SK-N-SH (cell line): Measurements from ENCODE around the gene LEF1. TPM values are rescaled to one million over a fixed set of nuclear protein-coding genes. Genes with fewer than 3 reads are reported as not detected.

Experiments
- CTCF ChIA-PET: fragments of 300-600, 350-600 bp; formaldehyde crosslinking; extraction: SDS; loops from one replicate; lab custom pipeline; 2021; lab: Yijun Ruan, JAX
- POLR2A ChIA-PET: fragments of 350-600 bp; sonication (Branson Sonifier 250); formaldehyde crosslinking; extraction: SDS; loops from one replicate; lab custom pipeline; 2020; ENCODE audit warnings: antibody characterized with exemption, inconsistent platforms; lab: Yijun Ruan, JAX
- DNase-seq: peaks from one replicate; pipeline ENCODE4 v3.0.0; 2012
- H2AFZ ChIP-seq: fragments of 200-600 bp; sonication (generic); 2 replicates; pipeline ENCODE4 v1.8.1; 2016; ENCODE audit warnings: antibody characterized with exemption, mild to moderate bottlenecking, low read depth
- H3F3A ChIP-seq: fragments of 200-600 bp; sonication (generic); replicated peaks from 2 replicates; pipeline ENCODE3; 2016; ENCODE audit warnings: antibody characterized with exemption, mild to moderate bottlenecking; ENCODE audit not compliant: insufficient read depth
- H3K27ac ChIP-seq, 2 experiments: fragments of 200-500 bp in 1 of 2; fragments of 200-600 bp in 1 of 2; sonication (Bioruptor generic) in 1 of 2; sonication (generic), shearing (Covaris generic) in 1 of 2; 2 replicates each; pipeline versions ENCODE4 v1.5.1 to v1.6.1; 2014 to 2016; ENCODE audit warnings: low read depth in 2 of 2, inconsistent platforms in 1 of 2, low read length in 1 of 2, mild to moderate bottlenecking in 1 of 2, mixed read lengths in 1 of 2
- H3K27me3 ChIP-seq: fragments of 200-600 bp; sonication (generic), shearing (Covaris generic); 2 replicates; pipeline ENCODE4 v1.6.1; 2016; ENCODE audit warnings: mixed run types; ENCODE audit not compliant: insufficient read depth
- H3K36me3 ChIP-seq, 2 experiments: fragments of 200-500 bp in 1 of 2; fragments of 200-600 bp in 1 of 2; sonication (Bioruptor generic) in 1 of 2; sonication (generic) in 1 of 2; replicated peaks in 1 of 2; 2 replicates each; pipeline versions ENCODE3 to v1.5.1; 2014 to 2016; ENCODE audit warnings: low read length in 1 of 2, mild to moderate bottlenecking in 1 of 2; ENCODE audit not compliant: insufficient read depth in 2 of 2, control insufficient read depth in 1 of 2
- H3K4me1 ChIP-seq, 2 experiments: fragments of 200-500 bp in 1 of 2; fragments of 200-600 bp in 1 of 2; sonication (Bioruptor generic) in 1 of 2; sonication (generic), shearing (Covaris generic) in 1 of 2; 2 replicates each; pipeline versions ENCODE4 v1.5.1 to v1.6.1; 2014 to 2016; ENCODE audit warnings: low read depth in 1 of 2, low read length in 1 of 2, mixed run types in 1 of 2; ENCODE audit not compliant: insufficient read depth in 2 of 2, control insufficient read depth in 1 of 2
- H3K4me2 ChIP-seq: fragments of 200-600 bp; sonication (generic), shearing (Covaris generic); 2 replicates; pipeline ENCODE4 v1.6.1; 2017; ENCODE audit warnings: mixed run types
- H3K4me3 ChIP-seq, 2 experiments: fragments of 200-500 bp in 1 of 2; fragments of 200-600 bp in 1 of 2; sonication (Bioruptor generic) in 1 of 2; sonication (generic), shearing (Covaris generic) in 1 of 2; 2 replicates each; pipeline versions ENCODE4 v1.5.1 to v1.8.1; 2014 to 2016; ENCODE audit warnings: low read depth in 2 of 2, inconsistent platforms in 1 of 2, low read length in 1 of 2, mild to moderate bottlenecking in 1 of 2, mixed read lengths in 1 of 2, moderate library complexity in 1 of 2
- H3K79me2 ChIP-seq: fragments of 200-600 bp; sonication (generic); 2 replicates; pipeline ENCODE4 v1.8.1; 2017; ENCODE audit warnings: mild to moderate bottlenecking; ENCODE audit not compliant: insufficient read depth
- H3K9ac ChIP-seq: fragments of 200-600 bp; sonication (generic); 2 replicates; pipeline ENCODE4 v1.6.1; 2017; ENCODE audit warnings: mixed run types
- H3K9me2 ChIP-seq: fragments of 200-600 bp; sonication (generic); 2 replicates; pipeline ENCODE4 v1.6.1; 2017; ENCODE audit warnings: mixed run types
- H3K9me3 ChIP-seq: fragments of 200-600 bp; sonication (generic); 2 replicates; pipeline ENCODE4 v1.6.1; 2017; ENCODE audit warnings: mixed run types, mild to moderate bottlenecking, moderate library complexity
- H4K20me1 ChIP-seq: fragments of 200-600 bp; sonication (generic); 2 replicates; pipeline ENCODE4 v1.6.1; 2017; ENCODE audit warnings: mild to moderate bottlenecking, mixed run types; ENCODE audit not compliant: insufficient read depth
- CHD2 ChIP-seq: fragments of 150-350 bp; IDR thresholded peaks from 2 replicates; pipeline ENCODE4 v1.6.1; 2018; ENCODE audit warnings: low read length; ENCODE audit not compliant: partially characterized antibody
- CTCF ChIP-seq: fragments of 200-600 bp; sonication (generic); IDR thresholded peaks from 2 replicates; pipeline ENCODE4 v1.6.1; 2017; ENCODE audit warnings: antibody characterized with exemption, mild to moderate bottlenecking, moderate library complexity
- FOSL2 ChIP-seq: IDR thresholded peaks from 2 replicates; pipeline ENCODE4 v1.4.0; 2012; ENCODE audit warnings: low read depth, mild to moderate bottlenecking, moderate library complexity, borderline replicate concordance
- FOXJ3 ChIP-seq: sonication (generic); formaldehyde crosslinking; IDR thresholded peaks from 2 replicates; pipeline ENCODE4 v1.5.1; 2020; ENCODE audit warnings: mild to moderate bottlenecking, missing genetic modification reagents
- FOXM1 ChIP-seq: IDR thresholded peaks from 2 replicates; pipeline ENCODE4 v1.4.0; 2012; ENCODE audit warnings: low read depth, mild to moderate bottlenecking
- GABPA ChIP-seq: IDR thresholded peaks from 2 replicates; pipeline ENCODE4 v1.4.0; 2012; ENCODE audit warnings: low read depth, mild to moderate bottlenecking
- IRF3 ChIP-seq: fragments of 150-350 bp; IDR thresholded peaks from 2 replicates; pipeline ENCODE4 v1.6.1; 2016; ENCODE audit warnings: mild to moderate bottlenecking, low read depth, low read length
- JUND ChIP-seq: IDR thresholded peaks from 2 replicates; pipeline ENCODE4 v1.4.0; 2012
- MXI1 ChIP-seq: IDR thresholded peaks from 2 replicates; pipeline ENCODE4 v1.6.1; 2012; ENCODE audit warnings: mild to moderate bottlenecking, low read depth, low read length, improper control_type of control experiment
- PBX3 ChIP-seq: IDR thresholded peaks from 2 replicates; pipeline ENCODE4; 2012
- RAD21 ChIP-seq: IDR thresholded peaks from 2 replicates; pipeline ENCODE4 v1.6.1; 2012; ENCODE audit warnings: mild to moderate bottlenecking, low read length
- RFX5 ChIP-seq: IDR thresholded peaks from 2 replicates; pipeline ENCODE4 v1.6.1; 2012; ENCODE audit warnings: mild to moderate bottlenecking, improper control_type of control experiment, low read length
- RXRA ChIP-seq: IDR thresholded peaks from 2 replicates; pipeline ENCODE4 v1.4.0; 2012; ENCODE audit warnings: low read depth, mild to moderate bottlenecking, borderline replicate concordance
- SMC3 ChIP-seq: IDR thresholded peaks from 2 replicates; pipeline ENCODE4 v1.6.1; 2012; ENCODE audit warnings: low read depth, low read length, improper control_type of control experiment
- TCF12 ChIP-seq: IDR thresholded peaks from 2 replicates; pipeline ENCODE4 v1.4.0; 2012
- TEAD4 ChIP-seq: IDR thresholded peaks from 2 replicates; pipeline ENCODE4 v1.4.0; 2012; ENCODE audit warnings: mild to moderate bottlenecking, borderline replicate concordance; ENCODE audit not compliant: insufficient read depth
- YY1 ChIP-seq: IDR thresholded peaks from 2 replicates; pipeline ENCODE4 v1.4.0; 2012; ENCODE audit warnings: low read depth, mild to moderate bottlenecking
- ZBTB33 ChIP-seq: IDR thresholded peaks from 2 replicates; pipeline ENCODE4 v1.4.0; 2012; ENCODE audit warnings: low read depth, borderline replicate concordance
- WGBS: methylation state at CpG from one replicate; pipeline ENCODE4 v1.1.6; 2017; ENCODE audit warnings: low lambda C conversion rate; 5-methylcytosine and 5-hydroxymethylcytosine counted together
- polyA plus RNA-seq, 3 experiments: library from polyadenylated mRNA; depleted of rRNA; stranded (reverse); fragments of >200 nt; gene quantifications; 2 replicates each; pipeline ENCODE4 v1.2.3, GENCODE V29; 2012

Gene LEF1
- polyA plus RNA-seq, 1 of the 3 experiments (the other 2 are of a cell fraction): 0.36 TPM

- Histone ChIP-seq H3K4me2 (no peak overlapping the region), H3K9me2 (no peaks in the 10 kb centered on the region), H3K27me3 (peaks cover 19% of the 10 kb centered on the region), H3K4me3 (no peak overlapping the region), H4K20me1 (no peaks in the 10 kb centered on the region), H3K27ac (no peak overlapping the region), H3K4me1 (no peaks in the 10 kb centered on the region), H3K9ac (no peak overlapping the region), H3F3A (no peaks in the 10 kb centered on the region), H3K9me3 (no peaks in the 10 kb centered on the region), H3K36me3 (no peaks in the 10 kb centered on the region), H3K79me2 (no peaks in the 10 kb centered on the region), H2AFZ (no peak overlapping the region)
- ChIA-PET CTCF (no interaction called here), POLR2A (no interaction called here)
- TF ChIP-seq FOSL2 (no peak), TEAD4 (no peak), CHD2 (no peak), IRF3 (no peak), FOXJ3 (CRISPR knock-in tag) (no peak), JUND (no peak), RFX5 (no peak), MXI1 (no peak), TCF12 (no peak), PBX3 (no peak), GABPA (no peak), CTCF (no peak), SMC3 (no peak), YY1 (no peak), RAD21 (no peak)
- no peak for DNase-seq
- WGBS: 6% methylated on average over 5 of the region's 5 CpGs
Measured at GRCh38 chr4:108146819-108147218, 21.9 kb downstream of the LEF1 start.

- no peak for DNase-seq
- Histone ChIP-seq H3K27ac (no peak overlapping the region), H2AFZ (no peak overlapping the region), H3K4me1 (no peaks in the 10 kb centered on the region), H4K20me1 (no peaks in the 10 kb centered on the region), H3K4me2 (no peak overlapping the region), H3K79me2 (no peaks in the 10 kb centered on the region), H3K36me3 (no peaks in the 10 kb centered on the region), H3K9ac (no peak overlapping the region), H3K4me3 (no peak overlapping the region), H3K27me3 (peaks cover 24% of the 10 kb centered on the region), H3K9me2 (no peaks in the 10 kb centered on the region), H3F3A (no peaks in the 10 kb centered on the region), H3K9me3 (no peaks in the 10 kb centered on the region)
- ChIA-PET CTCF (interaction anchor here (1.5 kb wide), 1 partner anchor 10 kb away, joined by 3 read pairs; no protein-coding TSS in a partner anchor), POLR2A (no interaction called here)
- TF ChIP-seq RFX5: no peak
- TF ChIP-seq PBX3: no peak
- no peak for TF ChIP-seq RXRA
- TF ChIP-seq FOSL2: no peak
- TF ChIP-seq TCF12: no peak
- TF ChIP-seq GABPA: no peak
- no peak for TF ChIP-seq ZBTB33
- TF ChIP-seq FOXM1: no peak
- 9% methylated on average over 3 of the region's 3 CpGs for WGBS
Measured at GRCh38 chr4:108146336-108146735, 22.4 kb downstream of the LEF1 start.
